HL-60/S4 treated with phorbol 12-myristate 13-acetate at 8.2 ng/mL for 4 days and 3 days (cell line): ENCODE results near the gene ELAVL2.

ENCODE experiments used
- in situ Hi-C: fragments of 300-500 bp; cut with MboI; formaldehyde crosslinking; loops from 2 replicates; pipeline ENCODE4 v1.15.0; 2022; ENCODE audit warnings: low sequenced_read_pairs

ELAVL2 gene

DNA sequence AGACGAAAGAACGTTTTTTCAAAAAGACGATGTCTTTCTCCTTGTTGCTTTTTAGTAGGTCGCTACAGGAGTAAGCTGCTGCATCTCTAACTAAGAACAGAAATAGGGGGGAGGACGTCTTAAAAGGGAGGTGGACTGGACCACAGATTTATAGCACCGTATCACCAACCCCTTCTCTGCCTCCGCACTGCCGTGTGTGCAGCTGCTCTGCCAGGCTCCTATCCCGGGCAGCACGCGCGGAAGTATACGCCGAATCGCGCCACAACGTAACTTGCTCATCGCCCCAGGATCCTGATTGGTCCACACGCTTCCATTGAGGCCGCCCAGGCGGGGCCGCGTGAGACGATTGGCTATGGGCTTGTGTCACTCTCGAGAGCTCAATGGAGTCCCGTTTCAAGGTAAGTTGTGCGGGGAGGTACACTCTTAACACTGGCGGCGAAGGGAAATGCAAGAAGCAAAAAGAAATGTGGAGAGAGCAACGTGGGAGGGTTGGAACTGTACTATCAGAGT, at the start of gene ELAVL2:
Gene ELAVL2, minus strand, starts transcription at position 121 of the 510 bp plus-strand sequence. CDS start 64,006 bp downstream, outside the sequence.
- in situ Hi-C loops = no loop called here

DNA sequence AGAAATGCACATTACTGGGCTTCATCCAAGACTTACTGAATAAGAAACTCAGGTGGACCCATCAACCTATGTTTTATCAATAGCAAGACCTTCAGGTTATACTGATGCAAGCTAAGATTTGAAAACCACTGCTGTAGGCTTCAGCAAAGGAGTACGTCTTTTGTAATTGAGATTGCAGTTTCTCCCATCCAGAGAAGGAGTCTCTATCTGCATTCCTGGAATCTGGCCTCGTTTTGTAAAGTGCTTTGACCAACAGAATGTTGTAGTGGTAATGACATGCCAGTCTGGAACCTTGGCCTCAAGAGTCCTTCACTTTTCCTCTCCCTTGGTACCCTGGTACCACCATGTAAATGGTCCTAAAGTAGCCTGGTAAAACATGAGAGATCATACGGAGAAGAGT, 32.2 kb upstream of the ELAVL2 start:
- in situ Hi-C loops = no loop called here

DNA sequence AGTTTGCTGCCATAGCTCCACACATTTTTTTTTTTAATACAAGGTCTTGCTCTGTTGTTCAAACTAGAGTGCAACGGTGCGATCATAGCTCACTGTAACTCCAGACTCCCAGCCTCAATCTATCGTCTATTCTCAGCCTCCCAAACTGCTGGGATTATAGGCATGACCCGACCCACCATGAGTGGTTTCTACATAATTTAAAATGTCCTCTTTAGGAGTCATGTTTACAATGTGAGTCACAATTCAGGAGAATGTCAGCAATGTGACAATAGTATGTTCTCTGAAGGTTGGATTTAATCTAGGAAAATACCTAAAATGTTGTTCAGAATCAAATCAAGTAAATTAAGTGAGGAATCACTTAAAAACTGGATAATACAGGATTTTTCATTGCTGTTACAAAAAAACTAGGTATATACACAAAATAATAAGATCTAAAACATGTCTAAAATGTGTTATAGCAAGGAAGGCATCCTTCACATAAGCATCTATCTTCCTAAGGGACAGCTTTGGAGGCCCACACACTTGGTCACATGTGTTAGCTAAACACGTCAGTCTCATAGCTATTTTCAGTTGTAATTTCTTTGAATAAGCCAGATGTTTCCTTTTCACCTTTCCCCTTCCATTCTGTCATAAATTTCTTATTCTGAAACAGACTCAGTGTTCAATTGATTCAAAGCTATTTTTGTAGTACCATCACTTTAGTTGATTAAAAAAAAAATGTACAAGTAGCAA, 30.0 kb upstream of the ELAVL2 start:
- in situ Hi-C loops = no loop called here

DNA sequence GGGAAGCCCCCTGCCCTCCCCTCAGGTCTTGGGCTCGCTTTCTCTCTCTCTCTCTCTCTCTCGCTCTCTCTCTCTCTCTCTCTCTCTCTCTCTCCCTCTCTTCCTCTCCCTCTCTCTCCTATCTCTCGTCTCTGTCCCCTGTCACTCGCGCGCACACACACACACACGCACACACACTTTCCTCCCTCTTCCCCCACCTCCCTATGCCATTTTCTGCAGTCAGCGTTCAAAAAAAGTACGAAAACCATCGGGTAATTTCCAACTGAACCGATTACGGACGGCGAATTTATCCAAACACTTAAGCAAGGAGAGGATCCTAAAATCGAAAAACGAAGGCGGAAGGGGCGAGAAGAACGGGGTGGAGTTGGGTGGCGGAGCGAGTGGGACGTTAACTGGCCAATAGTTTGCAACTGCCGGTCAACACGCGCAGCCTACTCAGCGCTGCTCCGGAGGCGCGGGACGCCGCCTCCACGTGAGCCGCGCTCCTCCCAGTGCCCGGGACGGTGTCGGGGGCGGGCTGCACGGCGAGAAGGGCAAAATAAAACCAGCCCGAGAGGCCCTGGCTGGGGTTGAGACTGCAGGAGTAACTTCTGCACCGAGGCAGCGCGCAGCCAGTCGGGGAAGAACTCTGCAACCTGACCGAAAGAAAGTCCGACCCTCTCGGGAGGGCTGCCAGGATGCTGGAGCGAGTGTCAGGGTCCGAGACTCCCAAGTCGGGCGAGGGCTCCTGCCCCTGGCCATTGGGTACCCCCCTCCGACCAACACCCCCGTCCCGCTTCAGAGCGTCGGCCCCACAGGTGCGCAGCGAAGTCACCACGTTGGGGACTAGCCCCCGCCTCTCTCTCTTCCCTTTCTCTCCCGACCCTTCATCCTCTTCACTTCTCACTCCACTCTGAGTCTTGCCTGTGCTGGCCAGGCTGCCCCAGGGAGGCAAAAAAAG, 24.9 kb upstream of the ELAVL2 start:
- in situ Hi-C loops = no loop called here

DNA sequence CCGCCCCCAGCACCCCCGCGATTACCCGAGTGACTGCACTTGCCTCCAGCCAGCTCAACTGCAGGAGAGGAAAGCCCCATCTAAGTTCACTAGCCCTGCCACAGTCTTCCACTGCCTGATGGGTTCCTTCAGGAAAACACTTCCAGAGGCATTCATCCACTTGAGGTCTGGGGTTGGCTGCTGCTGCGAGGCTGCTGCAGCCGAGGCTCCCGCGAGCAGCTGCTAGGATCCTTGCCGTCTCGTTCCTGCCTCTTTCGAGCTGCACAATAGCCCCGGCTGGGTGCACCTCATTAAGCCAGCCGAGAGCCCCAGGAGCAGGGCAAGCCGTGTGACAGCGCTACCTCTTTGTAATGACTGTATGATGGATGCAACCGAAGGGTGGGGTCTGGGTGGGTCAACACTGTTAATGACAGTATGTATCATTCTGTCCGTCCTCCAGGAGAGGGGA, 24.2 kb upstream of the ELAVL2 start:
- in situ Hi-C loops = no loop called here

DNA sequence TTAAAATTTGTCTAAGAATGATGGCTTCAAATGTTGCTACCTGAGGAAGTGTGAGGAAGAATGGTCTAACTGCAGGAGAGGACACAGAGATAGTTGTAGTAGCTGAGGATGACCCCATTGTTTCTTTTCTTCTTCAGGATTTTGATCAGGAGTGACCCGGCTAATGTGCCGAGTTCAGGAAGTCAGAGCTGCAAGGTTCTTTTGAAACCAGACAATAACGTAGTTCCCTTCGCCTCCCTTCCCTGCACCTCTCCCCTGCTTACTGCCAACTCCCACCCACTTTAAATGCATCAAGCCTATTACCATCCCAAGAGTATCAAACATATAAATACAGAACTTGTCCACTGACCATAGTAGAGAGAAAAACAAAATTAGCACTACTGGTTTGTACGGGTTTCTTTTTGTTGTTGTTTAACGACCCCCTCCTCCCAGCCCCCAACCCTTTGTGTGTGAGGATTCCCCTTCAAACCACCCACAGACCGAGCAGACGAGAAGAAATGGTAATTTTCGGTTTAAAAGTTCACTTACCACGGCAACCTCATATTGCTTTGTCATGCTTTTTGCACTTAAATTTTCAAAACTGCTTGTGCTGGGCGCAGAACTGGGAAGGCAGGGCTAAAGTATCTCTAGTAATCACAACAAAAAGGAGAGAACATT, 23.5 kb upstream of the ELAVL2 start:
- in situ Hi-C loops = no loop called here

DNA sequence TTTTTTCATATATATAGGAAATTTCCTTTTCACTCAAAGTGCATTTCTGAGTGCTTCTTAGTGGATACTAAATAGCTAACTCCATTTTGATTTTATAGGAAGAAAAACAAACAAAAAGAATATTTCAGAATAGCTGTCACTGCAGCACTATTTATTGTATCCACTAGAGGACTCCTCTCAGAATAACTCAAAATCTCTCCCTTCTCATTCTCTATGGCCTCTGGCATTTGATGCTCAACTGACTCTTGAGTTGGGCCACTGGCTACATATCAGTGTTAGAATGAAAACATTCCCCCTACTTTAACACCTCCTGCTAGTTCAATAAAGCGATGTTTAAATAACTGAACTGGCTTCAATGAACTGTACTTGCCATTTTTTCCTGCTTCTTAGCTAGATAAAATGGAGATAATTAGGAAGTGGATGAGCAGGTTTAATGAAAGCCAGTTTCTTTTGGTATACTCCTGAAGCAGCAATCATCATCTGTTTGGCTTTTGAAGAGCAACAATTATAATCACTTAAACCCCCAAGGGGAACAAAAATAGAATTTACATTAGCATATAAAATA, 16.6 kb upstream of the ELAVL2 start:
- in situ Hi-C loops = no loop called here

DNA sequence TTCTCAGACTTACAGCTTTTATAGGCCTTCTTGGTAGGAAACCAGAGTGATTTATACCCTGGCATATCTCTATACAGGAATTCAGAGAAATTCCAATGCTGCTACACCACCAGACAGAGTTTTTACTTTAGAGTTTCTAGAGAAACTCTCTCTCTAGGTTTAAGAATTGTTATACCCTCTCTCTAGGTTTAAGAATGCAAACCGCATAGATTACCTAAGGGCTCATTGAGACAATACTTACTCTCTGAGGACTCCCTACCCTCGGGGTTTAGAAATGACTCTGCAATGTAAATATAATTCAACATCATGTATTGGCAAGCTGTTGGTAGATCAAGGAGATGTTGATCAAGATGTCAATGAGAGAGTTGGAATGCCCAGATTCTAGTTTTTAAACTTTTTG, 15.3 kb upstream of the ELAVL2 start:
- in situ Hi-C loops = no loop called here

DNA sequence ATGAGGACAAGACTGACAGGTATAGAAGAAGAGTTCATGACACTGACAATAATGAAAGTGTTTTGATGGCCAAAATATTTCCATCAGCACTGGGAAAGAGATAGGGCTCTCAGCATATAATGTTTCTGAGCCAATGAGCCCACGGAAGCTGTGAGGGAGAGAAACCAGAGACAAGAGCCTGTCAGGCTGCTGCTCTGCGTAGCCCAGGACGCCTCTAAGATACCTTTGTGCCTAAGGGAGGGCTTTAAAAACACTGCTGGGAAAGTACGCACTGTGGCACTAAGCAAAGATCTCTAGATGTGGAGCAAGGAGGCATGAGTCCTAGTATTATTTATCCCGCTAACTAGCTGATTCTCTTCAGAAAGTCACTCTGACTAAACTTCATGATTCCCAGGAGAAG, 11.0 kb upstream of the ELAVL2 start:
- in situ Hi-C loops = no loop called here

DNA sequence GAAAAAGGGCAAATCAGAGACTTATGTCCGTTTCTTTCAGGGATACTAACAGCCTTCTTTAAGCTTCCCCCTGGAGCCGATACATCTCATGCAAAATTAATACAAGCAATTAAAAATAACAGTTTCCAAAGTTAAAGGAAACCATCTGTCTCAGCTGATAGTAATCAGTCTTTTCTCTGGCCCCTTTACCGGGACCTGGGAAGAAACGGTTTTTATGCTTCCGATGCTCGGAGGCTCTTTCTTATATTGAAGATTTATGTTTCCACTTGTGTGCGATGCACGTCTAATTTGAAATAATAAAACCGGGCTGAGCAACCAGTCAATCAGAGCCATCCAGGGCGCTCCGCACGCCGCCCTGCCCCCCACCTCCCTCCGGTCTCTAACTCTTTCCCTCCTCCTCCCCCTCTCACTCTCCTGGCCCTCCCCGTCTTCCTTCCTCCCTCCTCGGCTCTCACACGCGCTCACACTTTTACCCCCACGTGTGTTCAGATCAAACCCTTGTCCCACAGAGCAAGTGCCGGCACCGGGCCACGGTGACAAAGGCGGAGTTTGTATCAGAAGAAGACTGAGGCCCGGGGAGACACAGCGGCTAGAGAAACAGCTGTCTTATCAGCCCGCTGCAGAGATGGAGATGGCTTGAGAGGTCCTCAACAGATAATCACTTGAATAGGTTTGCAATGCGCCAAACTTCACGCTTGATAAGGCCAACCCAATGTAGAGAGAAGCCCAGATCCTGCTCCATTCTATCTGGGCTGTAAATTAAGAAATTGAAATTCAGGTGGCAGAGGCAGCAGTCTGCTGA, 5.1 kb upstream of the ELAVL2 start:
- in situ Hi-C loops = no loop called here

DNA sequence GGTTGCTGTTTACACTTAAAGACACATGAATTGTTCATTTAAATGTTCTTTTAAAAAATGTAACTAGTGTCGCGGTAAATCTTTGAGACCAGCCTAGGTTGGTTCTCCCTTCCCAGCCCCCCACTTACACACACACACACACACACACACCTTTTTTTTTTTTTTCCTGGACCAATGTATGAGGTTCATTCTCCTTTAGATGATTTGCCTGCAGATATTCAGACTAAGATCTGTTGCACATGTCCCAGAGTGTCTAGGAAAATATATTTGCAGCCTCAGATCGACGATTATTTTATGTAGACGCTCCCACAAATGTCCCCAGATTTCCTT, 4.4 kb upstream of the ELAVL2 start:
- in situ Hi-C loops = no loop called here

DNA sequence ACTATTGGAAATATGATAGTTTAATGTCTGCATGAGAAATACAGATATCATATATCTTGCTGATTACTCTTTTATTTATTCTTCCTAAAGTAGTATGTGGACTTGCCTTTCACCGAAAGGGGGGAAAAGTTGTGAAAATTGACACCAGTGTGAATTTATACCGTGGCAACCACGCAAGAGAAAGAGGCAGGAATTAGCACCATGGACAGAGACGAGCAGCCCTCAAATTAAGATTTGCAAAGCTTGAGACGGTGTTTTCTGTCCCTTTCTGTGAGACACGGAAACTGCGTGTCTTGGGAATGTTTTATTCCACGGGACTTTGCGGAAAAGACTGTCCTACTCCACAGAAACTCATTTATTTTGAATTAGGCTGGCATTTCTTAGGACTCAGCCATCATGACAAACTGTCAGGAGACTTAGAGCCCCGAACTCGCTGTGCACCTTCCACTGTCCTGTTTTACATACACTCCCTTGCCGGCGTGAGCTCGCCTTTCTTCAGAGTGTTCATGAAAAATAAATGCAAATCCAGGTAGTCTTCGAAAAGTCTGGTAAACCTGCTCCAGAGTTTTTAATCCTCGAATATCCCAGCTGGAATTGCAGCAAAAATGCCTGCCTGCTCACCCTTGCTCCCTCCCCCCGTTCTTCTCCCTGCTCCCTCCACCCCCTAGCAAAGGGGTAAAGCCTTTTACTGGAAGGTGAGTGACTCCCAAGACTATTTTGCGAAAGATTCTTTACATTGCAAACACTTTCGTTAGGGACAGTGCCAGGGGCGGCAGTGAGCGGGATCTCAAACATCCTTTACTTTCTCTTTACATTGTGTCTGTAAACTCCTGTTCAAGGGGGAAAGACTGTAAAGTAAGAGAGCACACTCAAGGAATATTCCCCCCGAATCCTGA, 3.8 kb upstream of the ELAVL2 start:
- in situ Hi-C loops = no loop called here

DNA sequence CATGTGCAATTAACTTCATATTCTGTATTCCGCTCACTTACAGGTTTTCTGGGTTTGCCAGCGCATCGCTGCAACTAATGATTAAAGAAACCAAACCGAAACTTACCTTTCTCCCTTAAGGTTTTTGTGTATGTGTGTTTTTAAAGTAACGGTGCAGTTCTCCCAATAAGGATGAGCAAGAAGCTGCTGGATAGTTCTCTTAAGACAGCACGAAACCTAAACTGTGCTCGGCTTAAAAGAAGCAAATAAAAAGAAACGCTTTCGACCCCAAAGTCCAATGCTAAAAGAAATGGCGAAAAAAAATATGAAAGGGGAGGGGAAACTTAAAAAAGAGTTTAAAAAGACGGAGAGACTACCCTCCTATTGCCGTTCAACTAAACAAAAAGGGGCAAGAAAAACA, 340 bp downstream of the ELAVL2 start:
- in situ Hi-C loops = no loop called here

DNA sequence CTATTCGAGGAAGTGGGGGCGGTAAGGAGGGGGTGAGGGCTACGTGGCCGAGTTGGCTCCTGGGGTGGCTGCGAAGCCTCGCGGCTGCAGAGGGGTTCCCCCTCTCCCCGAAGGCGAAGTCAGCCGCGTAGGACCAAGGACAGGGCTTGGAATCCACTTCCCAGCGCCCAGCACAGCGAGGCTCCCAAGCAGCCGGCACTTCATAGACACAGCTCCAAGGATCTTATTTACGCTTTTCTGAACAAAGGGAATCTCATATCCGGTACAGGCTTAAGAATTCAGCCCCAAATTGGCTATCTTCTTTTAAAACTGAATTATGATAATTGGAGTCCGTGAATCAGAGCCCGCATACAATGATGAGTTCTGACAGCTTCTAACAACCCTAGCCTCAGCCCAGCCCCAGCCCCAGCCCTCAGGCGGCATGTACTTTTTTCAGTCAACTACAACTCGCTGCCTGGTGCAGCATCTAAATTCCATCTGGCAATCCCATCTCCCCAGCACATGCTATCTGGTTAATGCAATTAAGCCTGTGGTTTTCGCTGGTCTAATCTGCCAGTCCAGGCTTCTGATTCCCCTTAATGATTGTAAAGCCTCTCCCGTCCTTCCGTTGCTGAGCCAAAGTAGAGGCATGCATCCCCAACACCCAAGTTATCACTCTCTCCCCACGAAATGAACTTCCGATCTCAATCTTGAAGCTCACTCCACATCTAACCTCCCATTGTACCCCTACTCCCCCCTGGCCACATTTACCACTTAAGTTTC, 1.0 kb downstream of the ELAVL2 start:
- in situ Hi-C loops = no loop called here

DNA sequence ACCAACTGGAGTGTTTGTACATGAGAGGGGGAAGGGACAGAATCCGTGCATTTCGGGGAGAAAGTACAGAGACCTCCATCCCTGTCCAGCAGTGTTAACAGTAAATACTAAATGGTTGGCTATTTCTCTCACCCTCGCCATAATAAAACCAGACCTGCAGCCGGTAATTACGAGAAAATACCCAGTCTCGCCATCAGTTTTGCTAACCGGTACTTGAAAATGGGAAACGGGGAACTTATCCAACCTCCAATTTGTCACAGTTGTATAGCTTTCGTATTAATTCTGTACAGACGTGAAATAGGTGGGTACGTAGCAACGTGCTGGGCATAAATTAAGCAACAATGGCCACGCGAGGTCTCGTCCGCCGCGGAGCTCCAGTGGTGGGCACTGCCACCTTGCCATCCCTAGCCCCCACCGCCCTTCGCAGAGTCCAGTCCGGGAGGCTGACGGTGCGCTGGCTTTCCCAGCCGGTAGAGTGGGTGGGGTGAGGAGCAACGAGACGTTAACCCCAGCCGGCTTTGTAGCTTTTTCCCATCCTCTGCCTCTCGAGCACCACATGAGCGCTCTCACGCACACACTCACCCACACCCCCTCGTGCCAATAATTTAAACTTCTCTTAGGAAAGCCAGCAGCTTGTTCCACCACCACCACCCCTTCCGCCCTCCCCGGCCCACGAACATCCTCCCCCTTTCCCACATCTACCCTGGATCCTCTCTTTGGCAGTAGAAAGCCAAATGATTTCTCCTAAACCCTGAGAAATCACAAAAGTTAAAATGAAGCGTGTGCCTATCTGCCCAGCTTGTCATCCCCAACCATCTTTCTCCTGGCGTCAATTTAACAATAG, 1.8 kb downstream of the ELAVL2 start:
- in situ Hi-C loops = no loop called here

DNA sequence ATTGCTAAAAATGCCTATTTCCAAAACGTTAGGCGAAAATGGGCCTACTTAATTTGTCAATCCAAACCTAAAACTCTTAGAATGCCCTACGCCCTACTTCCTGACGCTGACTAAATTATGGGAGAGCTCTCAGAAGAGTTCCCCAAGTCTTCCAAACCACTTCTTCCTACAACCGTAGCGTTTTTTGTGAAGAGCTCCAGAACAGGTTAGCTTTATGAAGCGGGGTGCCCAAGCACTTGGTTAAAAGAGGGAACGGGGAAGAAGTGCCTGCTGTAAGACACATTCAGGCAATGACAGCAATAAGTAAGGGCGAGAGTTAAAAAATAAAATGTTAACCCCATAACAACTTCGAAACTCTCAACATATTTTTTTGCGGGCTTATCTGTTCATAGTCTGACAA, 2.8 kb downstream of the ELAVL2 start:
- in situ Hi-C loops = no loop called here

DNA sequence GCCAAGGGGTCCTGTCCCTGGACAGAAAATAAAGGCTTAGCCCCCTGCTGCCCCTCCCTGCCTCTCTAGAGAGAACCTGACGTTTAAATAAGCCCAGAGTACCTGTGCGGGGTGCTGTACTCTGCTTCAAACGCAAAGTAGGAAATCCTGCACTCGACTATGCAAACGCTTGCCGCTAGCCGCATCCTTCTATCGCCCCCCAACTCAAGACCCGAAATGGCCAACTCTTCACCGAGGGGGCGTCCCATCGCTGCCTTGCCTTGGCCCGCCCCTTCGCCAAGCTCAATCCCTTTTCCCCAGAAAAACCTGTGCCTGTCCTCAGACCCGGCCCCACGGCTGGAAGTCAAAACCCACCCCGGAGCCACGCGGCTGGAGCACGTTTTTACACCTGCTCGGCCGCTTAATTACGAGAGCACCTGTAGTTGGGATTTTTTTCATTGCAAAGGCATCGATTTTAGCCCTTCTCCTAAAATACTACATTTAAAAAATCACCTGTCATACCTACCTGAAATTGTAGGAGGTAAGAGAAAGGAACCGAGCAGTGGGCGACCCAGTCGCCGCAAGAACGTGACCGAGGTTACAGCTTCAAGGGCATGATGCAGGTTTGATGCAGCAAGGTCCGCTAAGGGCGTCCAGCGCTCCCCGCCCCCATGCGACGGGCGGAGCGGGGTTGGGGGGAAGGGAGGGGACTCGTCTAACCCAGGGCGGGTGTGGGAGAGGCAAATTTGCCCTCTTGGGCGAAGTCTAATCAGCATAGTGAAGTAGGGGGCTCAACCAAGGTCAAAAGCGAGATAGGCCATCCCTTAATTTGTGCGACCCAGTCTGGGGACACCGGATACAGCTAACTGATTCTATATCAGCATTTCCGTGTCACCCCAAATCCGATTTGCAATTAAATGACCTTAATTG, 3.5 kb downstream of the ELAVL2 start:
- in situ Hi-C loops = no loop called here
